Measurements from ENCODE around the gene DMRTA2. TPM values are rescaled to one million over a fixed set of nuclear protein-coding genes. Genes with fewer than 3 reads are reported as not detected.

Gene DMRTA2
- under 1 TPM in 1 of 5 donors, not detected in 4; 0.07 TPM for polyA plus RNA-seq (ENCODE audit: insufficient read depth in 1 of 5, insufficient read length in 5 of 5, low replicate concordance in 1 of 5)
- long read RNA-seq, donor 1: 0 reads
- long read RNA-seq, donor 2: 0 reads
- long read RNA-seq, donor 3: 0 reads
- long read RNA-seq, donor 4: 0 reads
- long read RNA-seq, donor 5: 0 reads
- long read RNA-seq, donor 6: 0 reads
- long read RNA-seq, donor 7: 0 reads
- long read RNA-seq, donor 8: 0 reads

DNA sequence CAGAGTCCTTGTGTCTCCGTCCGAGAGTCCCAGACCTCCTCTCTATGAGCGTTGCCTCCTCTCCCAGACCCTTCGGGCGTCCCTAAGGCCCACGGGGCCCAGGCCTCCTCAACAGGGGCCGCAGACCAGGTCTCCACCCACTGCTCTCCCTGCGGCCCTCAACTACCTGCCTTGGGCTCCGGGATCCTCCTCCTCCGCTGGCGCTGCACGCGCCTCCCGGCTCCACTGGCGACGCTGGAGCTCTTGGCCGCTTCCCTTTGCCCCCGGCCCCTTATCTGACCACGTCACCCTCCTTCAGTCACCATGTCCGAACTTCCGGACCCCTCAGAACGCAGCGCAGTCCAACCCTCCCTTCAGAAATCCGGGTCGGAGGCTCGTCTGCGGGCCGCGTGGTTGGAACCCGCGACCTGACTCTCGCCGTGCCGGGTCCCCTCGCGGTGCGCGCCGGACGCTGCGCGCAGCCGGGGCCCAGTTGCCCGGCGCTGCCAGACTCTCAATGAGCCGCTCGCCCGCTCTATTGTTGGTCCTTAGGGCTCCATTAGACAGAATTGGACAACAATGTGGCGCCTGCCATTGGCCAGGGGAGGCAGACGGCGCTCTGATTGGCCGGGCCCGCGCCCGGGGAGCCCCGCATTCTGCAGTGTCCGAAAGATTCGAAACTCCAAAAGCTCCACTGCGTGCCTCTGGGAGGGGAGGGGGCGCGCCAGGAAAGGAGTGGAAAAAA, at the start of gene DMRTA2:
DMRTA2 (minus strand) TSS at position 498 of the 724 bp plus-strand sequence. CDS start 1,907 bp downstream, outside the sequence.
- DNase-seq: no peak

DNA sequence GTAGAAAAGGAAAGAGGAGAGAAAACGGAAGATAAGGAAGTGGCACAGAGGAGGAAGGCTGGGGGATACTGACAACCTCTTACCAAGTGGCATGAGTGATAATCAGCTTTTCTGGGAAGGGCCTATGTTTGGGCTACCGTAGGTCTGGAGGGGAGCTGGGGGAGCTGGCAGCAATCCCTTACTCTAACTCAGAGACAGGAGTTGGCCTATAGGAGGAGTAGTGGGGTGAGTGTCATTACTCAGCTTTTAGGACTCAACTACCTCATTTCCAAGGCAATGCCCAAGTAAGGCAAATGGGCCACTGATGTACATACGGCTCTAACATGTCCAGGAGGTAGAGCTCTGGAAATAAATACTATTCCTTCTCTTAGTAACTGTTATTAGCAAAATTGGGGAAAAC, 48.7 kb upstream of the DMRTA2 start:
- no peak for DNase-seq

DNA sequence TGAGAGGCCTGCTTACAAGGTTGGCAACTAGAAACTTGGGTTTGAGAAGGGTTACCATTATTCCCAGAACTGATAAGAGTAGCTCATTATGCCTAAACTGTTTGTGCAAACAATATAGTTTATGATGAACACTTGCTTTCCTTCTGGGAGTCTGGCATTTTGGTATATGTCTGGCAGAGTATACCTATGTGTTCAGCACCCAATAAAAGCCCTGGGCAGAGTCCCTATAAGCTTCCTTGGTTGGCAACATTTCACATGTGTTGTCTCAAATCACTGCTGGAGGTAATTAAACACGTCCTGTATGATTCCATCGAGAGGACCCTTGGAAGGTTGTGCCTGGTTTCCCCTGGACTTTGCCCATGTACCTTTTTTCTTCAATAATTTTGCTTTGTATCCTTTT, 39.7 kb upstream of the DMRTA2 start:
- DNase-seq: no peak

DNA sequence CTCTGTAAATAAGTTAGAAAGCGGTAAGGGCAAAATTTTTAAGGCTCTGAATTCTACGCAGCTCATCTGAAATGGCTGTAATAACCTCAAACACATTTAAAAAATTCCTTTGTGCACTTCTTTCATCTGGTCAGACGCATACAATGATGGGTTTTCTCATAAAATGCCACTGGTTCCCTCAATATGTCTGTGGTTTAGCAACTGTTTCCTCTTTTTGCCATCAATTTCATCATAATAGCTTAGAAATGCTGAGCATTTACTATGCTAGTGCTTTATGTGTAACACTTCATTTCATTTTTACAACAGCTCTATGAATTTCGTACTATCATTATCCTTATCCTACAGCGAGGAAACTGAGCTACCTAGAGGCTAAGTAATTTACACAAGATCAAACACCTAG, 35.3 kb upstream of the DMRTA2 start:
- no peak for DNase-seq

DNA sequence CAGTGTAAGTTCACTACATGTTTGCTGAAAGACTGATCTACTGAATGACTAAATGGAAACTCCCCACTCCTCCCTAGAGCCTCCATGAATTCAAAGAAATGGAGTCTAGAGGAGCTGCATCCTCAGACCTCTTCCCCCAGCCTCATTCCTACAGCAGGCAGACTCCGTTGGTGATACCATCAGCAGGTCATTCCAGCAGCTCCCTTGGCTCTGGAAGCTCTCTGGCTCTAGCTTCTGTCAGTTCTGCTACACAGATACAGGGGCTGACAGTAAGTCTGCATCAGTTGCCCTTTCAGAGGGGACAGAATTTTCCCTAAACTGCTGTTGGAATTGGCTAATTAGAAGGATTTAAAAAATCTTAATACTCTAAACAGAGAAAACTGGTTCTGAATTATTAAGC, 31.7 kb upstream of the DMRTA2 start:
- no peak for DNase-seq

DNA sequence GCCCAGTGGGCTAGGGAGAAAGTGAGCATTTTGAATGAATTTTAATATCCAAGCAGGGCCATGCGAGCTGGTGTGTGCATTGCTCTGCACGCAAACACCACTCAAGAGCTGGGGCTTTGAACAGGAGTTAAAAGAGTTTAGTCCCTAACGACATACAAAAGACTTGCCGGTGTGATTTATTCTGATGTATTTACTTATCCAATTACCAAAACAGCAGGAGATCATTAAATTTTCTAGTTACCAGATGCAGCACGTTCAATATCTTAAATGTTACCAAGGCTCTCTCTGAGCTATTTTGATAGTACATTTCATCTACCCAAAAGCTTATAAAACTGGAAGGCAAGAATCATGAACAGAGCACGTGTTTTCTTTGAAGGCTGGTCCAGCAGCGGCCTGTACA, 30.0 kb upstream of the DMRTA2 start:
- no peak for DNase-seq

DNA sequence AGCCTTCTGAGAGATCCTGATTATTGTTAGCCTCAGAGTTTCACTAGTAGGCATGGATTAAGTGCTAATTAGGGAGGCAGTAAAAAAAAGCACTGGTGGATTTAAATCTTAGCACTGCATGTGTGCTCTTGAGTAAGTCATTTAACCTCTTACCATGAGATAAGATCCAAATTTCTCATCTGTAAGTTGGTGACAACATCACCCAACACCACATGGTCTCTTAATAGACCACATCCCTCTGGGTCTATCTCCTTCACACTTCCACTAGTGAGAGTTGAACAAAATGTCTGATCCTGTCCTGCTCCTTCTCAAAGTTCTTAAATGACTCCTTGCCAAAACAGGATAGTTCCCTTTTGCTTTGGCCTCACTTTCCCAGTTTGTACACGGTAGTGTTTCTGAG, 29.5 kb upstream of the DMRTA2 start:
- DNase-seq: no peak

DNA sequence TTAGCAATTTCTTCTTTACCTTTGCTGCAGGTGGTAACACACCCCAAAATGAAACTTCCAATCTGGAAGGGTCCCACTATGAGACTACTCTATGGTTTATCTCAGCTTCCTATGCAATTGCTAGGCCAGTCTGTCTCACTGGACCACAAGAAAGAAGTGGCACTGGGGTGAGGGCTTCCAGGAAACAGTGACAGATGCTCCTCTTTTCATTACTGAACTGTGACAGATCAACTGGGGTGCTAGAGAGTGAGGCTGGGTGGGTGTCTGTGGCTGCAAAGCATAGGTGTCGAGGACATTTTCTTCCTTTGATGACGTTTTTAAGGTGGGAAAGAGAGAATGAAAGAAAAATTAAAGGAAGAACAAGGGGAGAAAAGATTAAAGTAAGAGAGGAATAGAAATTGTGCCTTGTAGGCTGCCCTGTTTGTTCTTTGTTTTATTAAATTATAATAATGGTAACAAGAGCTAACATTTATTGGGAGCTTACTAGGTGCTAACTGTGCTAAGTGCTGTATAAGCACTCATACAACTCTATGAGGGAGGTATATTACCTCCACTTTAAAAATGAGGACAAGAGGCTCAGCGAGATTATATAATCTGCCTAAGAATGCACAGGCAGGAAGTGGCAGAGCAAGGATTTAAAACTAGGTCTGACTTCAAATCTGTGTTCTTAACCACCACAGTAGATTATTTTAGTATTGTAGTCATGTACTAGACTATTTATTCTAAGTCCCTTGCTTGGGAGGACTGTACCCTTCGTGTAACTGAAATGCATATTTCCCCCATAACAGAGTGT, 27.8 kb upstream of the DMRTA2 start:
- no peak for DNase-seq

DNA sequence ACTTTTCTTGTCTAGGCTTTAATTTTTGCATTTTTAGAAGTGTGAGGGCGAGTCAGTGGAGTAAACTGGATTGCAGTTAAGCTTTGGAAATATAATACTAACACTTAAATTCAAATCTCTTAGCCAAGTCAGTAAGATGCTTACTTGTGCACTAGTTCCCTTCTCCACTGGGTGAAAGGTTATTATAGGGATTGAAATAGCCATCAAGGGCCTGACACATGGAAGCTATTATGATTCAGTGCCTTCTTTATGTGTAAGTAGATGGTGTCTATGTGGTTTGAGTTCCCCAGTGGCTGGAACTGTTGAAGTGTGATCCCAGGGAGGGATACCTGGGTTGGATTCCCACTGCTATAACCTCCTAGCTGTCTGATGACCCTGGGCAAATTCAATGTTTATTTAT, 24.7 kb upstream of the DMRTA2 start:
- DNase-seq: no peak

DNA sequence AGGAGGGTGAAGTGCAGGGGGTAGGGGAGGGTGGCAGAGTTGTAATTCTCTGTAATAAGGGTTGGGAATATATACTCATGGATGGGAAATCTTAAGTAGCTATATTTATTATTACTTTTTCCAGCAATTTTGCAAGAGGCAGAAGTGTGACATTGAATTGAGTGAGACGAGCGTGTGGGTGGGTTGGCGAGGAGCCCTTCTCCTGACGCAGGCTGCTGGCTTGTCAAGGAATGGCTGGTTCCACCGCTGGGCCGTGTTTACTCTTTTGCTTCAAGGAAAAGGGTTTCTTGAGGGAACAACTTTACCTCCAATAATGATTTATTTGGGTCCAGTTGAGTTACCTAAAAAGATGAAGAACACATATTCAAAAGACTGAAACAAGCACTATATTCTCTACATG, 17.9 kb upstream of the DMRTA2 start:
- no peak for DNase-seq

DNA sequence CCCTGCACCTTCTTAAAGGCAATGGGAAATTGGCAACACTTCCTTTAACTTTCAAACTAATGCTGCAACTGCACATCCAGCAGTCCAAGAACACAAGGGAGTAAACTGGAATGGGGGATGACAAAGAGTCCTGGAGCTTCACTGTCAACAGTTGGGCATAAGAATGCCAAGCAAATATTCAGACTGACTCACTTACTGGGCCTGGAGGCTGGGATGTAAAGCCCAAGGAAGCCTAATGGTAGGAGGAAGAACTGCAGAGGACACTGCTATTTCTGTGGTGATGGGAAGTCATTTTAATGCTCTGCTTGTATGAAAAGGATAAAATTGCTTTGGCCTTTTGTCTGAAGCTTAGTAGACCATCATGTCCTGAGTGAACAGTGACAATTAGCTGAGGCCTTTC, 15.7 kb upstream of the DMRTA2 start:
- no peak for DNase-seq

DNA sequence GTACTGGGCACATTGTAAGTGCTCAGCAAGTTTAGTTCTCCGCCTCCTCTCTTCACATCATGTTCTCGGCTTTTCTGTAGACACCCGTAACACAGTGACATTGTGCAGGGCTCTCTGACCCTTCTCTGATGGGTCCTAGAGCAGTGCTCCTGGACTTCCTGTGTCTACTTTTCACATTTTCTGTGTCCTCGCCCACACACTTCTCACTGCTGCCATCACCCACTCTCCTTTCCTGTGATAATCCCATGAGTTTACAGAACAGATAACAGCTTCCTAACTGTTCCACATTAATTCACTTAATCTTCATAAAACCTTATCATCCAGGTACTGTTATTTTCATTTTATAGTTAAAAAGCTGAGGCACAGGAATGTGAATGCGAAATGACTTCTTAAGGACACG, 13.2 kb upstream of the DMRTA2 start:
- no peak for DNase-seq

DNA sequence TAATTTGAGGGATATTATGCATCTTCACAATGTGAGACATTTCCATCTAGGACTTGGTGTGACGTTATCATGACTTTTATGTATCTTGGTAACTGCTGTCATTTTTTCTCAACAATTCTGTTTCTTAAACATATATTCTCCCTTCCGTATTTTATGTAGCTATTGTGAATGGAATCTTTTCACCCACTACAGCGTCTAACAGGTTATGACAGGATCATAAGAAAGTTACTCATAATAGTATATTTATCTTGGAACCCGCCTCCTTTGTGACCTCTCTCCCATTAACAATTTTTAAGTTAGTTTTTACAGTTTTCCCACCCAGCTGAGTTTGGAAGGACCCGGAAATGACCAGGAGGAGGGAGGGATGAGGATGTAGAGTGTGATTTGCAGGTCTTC, 6.8 kb upstream of the DMRTA2 start:
- no peak for DNase-seq

DNA sequence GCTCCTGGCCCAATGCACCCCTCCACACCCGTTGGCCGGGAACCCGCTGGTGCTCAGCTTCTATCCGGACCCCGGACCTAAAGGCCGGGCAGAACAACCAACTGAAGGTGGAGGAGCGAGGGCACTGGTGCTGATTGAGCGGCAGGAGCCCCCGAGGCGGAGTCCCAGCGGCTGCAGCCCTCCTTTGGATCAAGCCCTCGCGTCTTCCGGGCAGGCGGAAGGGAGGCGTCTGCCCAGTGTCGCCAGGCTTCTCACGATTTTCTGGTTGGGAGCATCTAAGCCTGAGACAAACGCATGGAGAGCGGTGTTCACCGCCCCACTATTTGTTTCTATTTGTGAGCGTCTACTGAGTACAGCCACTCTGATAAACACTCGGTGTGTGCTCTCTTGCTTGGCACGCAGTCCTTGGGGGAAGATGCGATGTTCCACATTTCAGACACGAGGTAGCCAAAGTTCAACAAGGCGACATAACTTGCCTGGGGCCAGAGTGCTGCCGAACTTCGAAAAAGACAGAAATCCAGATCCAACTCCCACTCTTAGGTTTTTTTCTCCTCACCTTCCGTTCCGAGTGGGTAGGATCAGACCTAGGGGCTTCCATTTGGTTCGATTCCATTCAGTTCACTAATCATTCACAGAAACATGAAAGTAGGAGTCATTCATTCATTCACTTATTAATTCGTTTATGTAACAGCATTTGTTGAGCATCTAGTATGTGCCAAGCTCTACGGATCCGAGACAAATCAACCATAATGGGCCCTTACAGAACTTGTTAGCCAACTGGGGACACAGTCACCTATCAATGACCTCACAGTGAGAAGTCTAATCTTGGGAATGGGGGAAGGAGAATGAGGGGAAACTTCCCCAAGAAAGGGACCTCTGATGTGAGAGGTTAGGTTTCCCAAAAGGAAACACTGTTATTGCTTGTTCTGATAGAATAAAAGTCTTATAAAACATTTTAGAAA, 4.9 kb upstream of the DMRTA2 start:
- no peak for DNase-seq

DNA sequence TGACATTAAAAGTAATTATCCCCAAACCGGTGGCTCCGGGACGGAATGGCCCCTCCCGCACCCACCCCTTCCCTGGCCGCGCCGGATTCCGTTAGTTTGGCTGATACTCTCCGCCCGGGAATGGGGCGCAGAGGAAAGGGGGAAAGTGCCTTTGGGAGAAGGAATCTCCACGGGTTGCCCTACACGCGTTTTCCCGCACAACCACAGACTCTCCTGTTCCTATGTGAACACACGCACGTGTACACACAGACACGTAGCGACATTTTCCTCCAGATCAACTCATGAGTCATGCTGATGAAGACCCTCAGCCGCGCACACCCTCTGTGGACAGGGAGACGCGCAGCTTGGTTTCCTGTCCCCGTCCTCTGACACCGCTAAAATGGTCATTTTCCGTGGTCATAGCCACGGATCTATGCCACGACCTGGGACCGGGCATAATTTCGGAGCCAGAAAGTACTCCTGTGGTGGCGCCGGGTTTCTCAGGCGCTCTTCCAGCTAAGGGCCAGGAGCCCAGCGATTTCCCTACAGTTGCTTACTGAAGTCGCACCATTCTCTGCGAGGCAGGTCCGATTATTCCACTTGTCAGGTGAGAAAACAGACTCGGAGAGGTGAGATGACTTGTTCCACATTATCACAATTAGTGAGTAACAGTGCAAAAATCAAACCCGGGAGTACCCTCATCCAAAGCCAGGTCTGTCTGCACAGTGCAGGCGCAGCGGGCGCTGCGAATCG, 4.0 kb upstream of the DMRTA2 start:
- DNase-seq: no peak

DNA sequence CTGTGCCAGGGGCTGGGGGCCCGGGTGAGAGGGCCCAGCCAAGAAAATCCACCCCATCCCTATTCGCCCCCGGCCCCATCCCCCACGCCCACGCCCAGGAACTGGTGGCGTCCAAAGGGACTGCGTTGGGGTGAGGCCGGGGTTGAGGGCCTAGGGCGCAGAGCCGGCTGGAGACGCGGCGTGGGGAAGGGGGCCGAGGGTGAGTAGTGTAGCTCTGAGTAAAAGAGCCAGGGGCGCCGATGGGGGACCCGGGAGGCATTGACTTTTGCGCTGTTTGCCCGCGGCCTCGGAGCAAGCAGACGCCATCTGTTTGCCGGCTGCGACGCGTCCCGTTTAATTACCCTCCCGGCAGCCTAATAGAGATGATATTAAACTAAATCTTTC, 3.5 kb upstream of the DMRTA2 start:
- DNase-seq: no peak

DNA sequence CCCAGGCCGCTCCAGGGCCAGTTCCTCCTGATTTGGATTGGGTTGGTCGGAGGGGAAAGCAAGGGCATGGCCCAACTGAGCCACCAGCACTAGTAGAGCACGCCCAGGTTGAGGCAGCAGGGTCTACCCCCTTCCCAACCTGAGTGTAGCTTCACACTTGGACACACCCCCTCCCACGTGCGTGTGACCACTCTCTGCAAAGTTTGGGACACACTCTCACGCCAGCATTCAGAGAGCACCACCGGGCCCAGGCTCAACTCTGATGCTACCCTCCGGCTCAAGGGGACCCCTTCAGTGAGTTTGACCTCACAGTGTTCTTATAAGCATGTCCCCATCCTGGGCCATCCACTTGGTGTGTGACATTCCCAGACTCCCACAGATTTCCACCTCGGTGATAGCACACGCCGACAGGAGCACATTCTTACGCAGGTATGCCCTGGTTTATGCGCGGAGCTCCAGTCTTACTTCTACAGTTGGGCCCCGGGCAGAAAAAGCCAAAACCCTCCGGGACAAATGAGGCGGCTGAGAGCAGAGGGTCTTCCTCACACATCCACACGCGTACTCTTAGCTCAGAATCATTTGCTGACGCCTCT, 3.0 kb upstream of the DMRTA2 start:
- DNase-seq: no peak

DNA sequence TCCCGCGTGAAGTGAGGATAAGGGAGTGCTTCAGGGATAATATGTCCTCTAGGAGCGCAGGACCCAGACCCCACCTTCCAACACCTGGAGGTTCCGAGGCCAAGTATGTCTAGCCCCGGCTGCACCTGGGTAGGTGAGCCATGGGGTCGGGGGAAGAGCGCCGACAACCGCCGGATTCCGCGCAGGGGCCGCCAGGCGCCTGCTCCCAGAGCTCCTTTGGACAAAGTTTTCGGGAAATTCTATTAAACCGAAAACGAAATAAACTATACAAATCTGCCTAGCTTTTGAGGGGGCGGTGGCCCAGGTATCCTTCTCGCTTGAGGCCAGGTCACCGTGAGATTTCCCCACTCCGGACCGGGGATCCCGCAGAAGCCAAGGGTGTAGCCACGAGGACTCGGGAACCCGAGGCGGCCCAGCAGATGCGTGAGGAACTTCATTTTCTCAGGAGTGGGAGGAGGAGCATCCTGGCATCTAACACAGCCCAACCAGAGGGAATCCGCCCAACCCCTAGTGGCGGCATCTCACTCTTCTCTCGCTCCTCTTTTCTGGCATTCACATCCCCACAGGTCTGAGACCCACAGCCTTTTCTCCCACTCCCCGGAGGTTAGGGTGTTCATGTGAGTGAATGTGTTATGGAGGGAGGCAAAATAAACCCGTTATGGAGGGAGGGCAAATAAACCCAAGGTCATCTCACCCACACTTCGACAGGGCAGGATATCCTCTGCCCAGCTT, 2.3 kb upstream of the DMRTA2 start:
- no peak for DNase-seq

DNA sequence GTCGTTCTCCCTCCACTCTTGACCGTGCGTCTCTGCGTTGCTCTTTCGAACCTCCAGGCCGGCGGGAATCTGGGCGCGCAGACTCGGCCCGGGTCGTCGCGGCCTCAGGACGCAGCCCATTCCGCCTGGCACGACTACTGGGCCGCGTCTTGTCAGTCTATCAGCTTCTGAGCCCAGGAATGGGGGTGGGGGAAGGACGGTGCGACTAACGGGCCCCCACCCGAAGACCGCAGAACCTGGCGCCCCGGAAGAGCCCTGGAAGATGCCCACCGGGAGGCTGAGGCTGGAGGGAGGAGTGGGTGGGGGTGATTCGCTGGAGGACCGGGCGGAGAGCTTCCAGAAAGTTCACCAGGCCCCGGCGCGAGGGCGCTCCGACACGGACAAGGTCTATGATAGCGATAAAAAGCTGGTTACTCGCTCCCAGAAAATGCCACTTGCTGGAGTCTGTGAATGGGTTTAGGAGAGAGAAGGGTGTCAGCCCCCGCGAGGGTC, 1.7 kb upstream of the DMRTA2 start:
- no peak for DNase-seq

Measured in right lung (tissue), 10 donors.